Neural progenitor cell (in vitro differentiated cells): ENCODE measurements around the gene BLOC1S4.

Experiments
- EZH2 ChIP-seq: fragments of 200-600 bp; sonication (generic); IDR thresholded peaks from 2 replicates; pipeline ENCODE4 v1.6.1; 2017; ENCODE audit warnings: antibody characterized with exemption, mild to moderate bottlenecking, moderate library complexity
- EZH2phosphoT487 ChIP-seq: fragments of 200-600 bp; sonication (generic); IDR thresholded peaks from 2 replicates; pipeline ENCODE4 v1.6.1; 2017; ENCODE audit warnings: antibody characterized with exemption
- TF ChIP-seq, protein P1 (sequence below): fragments of 200-600 bp; sonication (generic); IDR thresholded peaks from 2 replicates; pipeline ENCODE4 v1.5.1; 2017; ENCODE audit warnings: antibody characterized with exemption, mild to moderate bottlenecking

DNA sequence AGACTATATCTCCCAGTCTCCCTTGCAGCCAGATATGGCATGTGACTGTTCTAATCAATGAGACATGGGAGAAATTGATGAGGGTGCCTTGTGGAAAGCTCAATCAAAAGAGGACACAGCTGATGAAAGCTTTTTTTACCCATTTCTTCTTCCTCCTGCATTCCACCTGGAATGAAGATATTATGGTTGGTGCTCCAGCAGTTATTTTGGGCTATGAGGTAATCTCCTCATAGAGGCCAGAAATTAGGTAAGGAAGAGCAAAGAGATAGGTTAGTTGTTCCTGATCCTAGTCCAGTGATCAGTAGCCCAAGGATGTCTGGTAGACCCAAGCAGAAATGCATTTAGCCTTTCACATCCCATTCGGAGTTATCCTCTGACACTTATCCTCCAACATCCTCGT lies 49.7 kb downstream of the BLOC1S4 start:
- TF ChIP-seq, protein P1, sequence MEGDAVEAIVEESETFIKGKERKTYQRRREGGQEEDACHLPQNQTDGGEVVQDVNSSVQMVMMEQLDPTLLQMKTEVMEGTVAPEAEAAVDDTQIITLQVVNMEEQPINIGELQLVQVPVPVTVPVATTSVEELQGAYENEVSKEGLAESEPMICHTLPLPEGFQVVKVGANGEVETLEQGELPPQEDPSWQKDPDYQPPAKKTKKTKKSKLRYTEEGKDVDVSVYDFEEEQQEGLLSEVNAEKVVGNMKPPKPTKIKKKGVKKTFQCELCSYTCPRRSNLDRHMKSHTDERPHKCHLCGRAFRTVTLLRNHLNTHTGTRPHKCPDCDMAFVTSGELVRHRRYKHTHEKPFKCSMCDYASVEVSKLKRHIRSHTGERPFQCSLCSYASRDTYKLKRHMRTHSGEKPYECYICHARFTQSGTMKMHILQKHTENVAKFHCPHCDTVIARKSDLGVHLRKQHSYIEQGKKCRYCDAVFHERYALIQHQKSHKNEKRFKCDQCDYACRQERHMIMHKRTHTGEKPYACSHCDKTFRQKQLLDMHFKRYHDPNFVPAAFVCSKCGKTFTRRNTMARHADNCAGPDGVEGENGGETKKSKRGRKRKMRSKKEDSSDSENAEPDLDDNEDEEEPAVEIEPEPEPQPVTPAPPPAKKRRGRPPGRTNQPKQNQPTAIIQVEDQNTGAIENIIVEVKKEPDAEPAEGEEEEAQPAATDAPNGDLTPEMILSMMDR, result no peak
- TF ChIP-seq EZH2 (no peak), EZH2phosphoT487 (no peak)
